BLaER1 (cell line): ENCODE measurements around the gene NPTX1.

Experiments used
- H3K27ac ChIP-seq: shearing (Covaris generic); formaldehyde crosslinking; 2 replicates; pipeline ENCODE4 v1.8.1; 2022
- H3K27me3 ChIP-seq: shearing (Covaris generic); formaldehyde crosslinking; 2 replicates; pipeline ENCODE4 v1.8.1; 2022
- H3K36me3 ChIP-seq: shearing (Covaris generic); formaldehyde crosslinking; 2 replicates; pipeline ENCODE4 v1.8.1; 2022
- H3K4me1 ChIP-seq: shearing (Covaris generic); formaldehyde crosslinking; 2 replicates; pipeline ENCODE4 v1.8.1; 2022
- H3K4me2 ChIP-seq: shearing (Covaris generic); formaldehyde crosslinking; 2 replicates; pipeline ENCODE4 v1.8.1; 2022
- H3K4me3 ChIP-seq: shearing (Covaris generic); formaldehyde crosslinking; 2 replicates; pipeline ENCODE4 v1.8.1; 2022
- H3K9ac ChIP-seq: shearing (Covaris generic); formaldehyde crosslinking; 2 replicates; pipeline ENCODE4 v1.8.1; 2022
- H3K9me3 ChIP-seq: shearing (Covaris generic); formaldehyde crosslinking; 2 replicates; pipeline ENCODE4 v1.8.1; 2022
- H4K20me1 ChIP-seq: shearing (Covaris generic); formaldehyde crosslinking; 2 replicates; pipeline ENCODE4 v1.8.1; 2022
- Cebpa-rat ChIP-seq: shearing (Covaris generic); IDR thresholded peaks from 2 replicates; pipeline ENCODE4 v1.8.1; 2022

The NPTX1 gene

GRCh38 chr17:80503921-80504320, 27.5 kb upstream of the NPTX1 start:
- no peak for TF ChIP-seq Cebpa-rat
- H4K20me1 ChIP-seq: no peaks in the 10 kb centered on the region
- no peak overlapping the region for H3K4me2 ChIP-seq
- no peaks in the 10 kb centered on the region for H3K9me3 ChIP-seq
- no peaks in the 10 kb centered on the region for H3K27me3 ChIP-seq
- no peak overlapping the region for H3K4me3 ChIP-seq
- H3K4me1 ChIP-seq: peaks cover 17% of the 10 kb centered on the region
- no peak overlapping the region for H3K9ac ChIP-seq
- H3K36me3 ChIP-seq: no peaks in the 10 kb centered on the region
- no peak overlapping the region for H3K27ac ChIP-seq

- TF ChIP-seq Cebpa-rat: no peak
- H3K36me3 ChIP-seq: no peaks in the 10 kb centered on the region
- H3K9me3 ChIP-seq: no peaks in the 10 kb centered on the region
- H4K20me1 ChIP-seq: no peaks in the 10 kb centered on the region
- no peak overlapping the region for H3K4me3 ChIP-seq
- no peak overlapping the region for H3K27ac ChIP-seq
- H3K9ac ChIP-seq: no peak overlapping the region
- H3K4me1 ChIP-seq: peaks cover 26% of the 10 kb centered on the region
- no peak overlapping the region for H3K4me2 ChIP-seq
- H3K27me3 ChIP-seq: no peaks in the 10 kb centered on the region
Observed at GRCh38 chr17:80503031-80503430, 26.6 kb upstream of the NPTX1 start.

DNA sequence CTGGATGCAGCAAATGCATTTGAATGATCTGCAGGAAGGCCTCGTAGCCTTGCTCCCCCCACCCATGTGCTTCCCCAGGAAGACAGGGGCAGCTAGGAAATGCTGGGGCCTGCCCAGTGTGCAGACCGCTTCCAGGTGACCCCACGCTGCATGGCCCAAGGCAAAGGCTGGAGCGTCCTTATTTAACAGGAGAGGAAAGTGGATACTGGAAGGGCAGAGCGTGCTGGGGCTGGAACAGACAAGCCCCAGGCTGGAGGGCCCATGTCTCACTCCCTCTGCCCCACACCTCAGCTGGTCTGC, 26.1 kb upstream of the NPTX1 start:
- no peaks in the 10 kb centered on the region for H3K27me3 ChIP-seq
- no peak overlapping the region for H3K27ac ChIP-seq
- H3K4me3 ChIP-seq: no peak overlapping the region
- H4K20me1 ChIP-seq: no peaks in the 10 kb centered on the region
- H3K4me2 ChIP-seq: no peak overlapping the region
- TF ChIP-seq Cebpa-rat: no peak
- no peaks in the 10 kb centered on the region for H3K9me3 ChIP-seq
- H3K36me3 ChIP-seq: no peaks in the 10 kb centered on the region
- no peak overlapping the region for H3K9ac ChIP-seq
- H3K4me1 ChIP-seq: peaks cover 29% of the 10 kb centered on the region

DNA sequence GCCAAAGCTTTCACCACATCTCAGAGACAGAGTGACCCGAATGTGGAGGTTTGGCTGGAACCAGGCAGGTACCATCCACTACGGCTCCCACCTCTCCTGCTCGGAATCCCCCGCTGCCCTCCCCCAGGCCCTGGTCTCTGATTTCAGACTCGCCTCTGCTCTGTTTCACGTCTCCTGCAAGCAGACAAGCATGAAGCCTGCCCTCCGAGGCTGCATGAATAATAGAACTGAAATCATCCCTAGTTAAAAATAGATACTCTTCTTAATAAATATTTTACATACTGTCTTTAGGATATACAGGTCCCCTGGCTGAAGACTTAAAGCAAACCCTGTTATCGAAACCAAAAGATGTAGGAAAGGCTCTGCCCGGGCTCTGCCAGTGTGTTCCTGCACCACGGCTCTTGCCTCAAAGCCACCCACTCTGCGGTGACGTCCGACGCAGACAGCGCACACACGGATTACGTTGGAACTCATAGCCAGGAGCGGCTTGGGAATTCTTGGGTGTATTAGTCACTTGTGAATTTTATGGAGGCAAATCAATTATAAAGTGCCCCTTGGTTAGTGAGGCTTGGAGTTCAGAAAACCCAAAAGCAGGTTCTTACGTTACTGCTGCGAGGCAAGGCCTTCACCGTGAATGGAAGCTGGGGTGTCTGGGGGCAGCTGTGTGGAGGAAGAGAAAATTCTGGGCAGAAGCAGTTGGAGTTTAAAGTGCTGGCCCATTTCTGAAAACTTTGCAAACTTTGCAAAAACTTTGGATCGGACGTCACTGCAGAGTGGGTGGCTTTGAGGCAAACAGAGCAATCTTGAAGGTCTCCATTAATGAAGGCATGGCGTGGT, 25.6 kb upstream of the NPTX1 start:
- no peak overlapping the region for H3K4me3 ChIP-seq
- H3K9me3 ChIP-seq: no peaks in the 10 kb centered on the region
- H4K20me1 ChIP-seq: no peaks in the 10 kb centered on the region
- H3K4me2 ChIP-seq: no peak overlapping the region
- H3K36me3 ChIP-seq: no peaks in the 10 kb centered on the region
- H3K27me3 ChIP-seq: no peaks in the 10 kb centered on the region
- peaks cover 29% of the 10 kb centered on the region for H3K4me1 ChIP-seq
- H3K27ac ChIP-seq: no peak overlapping the region
- no peak overlapping the region for H3K9ac ChIP-seq
- no peak for TF ChIP-seq Cebpa-rat

DNA sequence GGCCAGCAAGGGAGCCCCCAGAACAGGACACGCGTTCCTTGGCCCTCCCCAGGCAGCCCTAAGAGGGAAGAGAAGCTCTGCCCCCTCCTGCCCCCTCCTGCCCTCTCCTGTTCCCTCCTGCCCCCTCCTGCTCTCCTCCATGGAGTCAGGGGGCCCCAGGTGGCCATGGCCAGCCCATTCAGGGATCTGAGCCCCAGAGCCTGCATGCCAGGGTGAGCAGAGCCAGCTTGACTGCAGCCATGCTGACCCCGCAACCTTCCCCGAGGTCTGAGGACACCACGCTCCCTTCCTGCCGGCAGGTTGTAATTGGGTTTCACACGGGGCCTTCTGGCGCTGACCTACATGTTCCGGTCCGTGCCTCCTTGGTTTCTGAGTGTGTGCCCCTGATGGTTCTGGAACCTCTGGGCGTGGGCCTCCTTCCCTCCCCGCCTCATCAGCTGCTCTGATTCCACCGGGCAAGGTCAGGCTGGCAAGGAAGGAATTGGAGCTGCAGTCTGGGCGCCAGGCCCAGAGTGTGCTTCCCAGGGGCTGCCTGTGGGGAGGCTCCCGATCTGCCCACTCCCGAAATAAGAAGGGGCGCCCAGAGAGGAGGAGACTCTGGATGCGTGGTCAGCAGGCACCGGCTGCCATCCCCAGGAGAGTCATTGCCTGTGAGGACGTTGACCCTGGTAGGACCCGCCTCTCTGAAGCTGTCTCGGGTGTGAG, 23.7 kb upstream of the NPTX1 start:
- Histone ChIP-seq H4K20me1 (no peaks in the 10 kb centered on the region), H3K27me3 (no peaks in the 10 kb centered on the region), H3K27ac (0 out of 2 replicates have a peak overlapping the region, but pooled peaks have one; percentile 9), H3K9ac (no peak overlapping the region), H3K4me2 (peak overlapping the region; percentile 12; the same call in 1 of the 2 replicates), H3K9me3 (no peaks in the 10 kb centered on the region), H3K4me3 (no peak overlapping the region), H3K36me3 (no peaks in the 10 kb centered on the region), H3K4me1 (peaks cover 29% of the 10 kb centered on the region)
- TF ChIP-seq Cebpa-rat: no peak

- no peak overlapping the region for H3K9ac ChIP-seq
- no peaks in the 10 kb centered on the region for H4K20me1 ChIP-seq
- no peak for TF ChIP-seq Cebpa-rat
- no peaks in the 10 kb centered on the region; the same call in 1 of the 2 replicates for H3K36me3 ChIP-seq
- H3K4me3 ChIP-seq: no peak overlapping the region
- no peaks in the 10 kb centered on the region for H3K9me3 ChIP-seq
- H3K27me3 ChIP-seq: no peaks in the 10 kb centered on the region
- H3K27ac ChIP-seq: 0 out of 2 replicates have a peak overlapping the region, but pooled peaks have one; percentile 9
- H3K4me2 ChIP-seq: peak overlapping the region; percentile 12; the same call in 1 of the 2 replicates
- H3K4me1 ChIP-seq: peaks cover 29% of the 10 kb centered on the region
Observed at GRCh38 chr17:80499560-80499959, 23.2 kb upstream of the NPTX1 start.

DNA sequence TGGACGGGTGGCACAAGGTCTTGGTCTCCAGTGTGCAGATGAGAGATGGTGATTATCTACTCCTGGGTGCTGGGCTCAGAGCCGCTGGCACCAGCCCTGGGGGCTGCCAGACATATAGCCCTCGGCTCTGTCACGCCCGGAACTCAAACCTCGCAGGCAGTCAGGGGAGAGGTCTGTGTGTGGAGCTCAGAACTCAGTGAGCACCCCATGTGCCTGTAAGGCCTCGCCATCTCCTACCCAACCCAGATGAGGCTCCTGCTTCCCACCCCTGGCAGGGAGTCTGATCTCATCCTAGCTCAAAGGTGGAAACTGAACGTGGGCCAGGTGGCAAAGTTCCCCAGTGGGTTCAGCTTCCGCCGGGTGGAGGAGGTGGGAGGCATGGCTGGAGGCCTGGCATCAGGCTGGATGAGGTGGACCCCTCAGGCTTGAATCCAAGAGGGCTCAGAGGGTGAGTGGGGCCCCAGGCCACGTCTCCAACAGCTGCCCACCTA, 22.6 kb upstream of the NPTX1 start:
- H3K9ac ChIP-seq: no peak overlapping the region
- no peaks in the 10 kb centered on the region for H4K20me1 ChIP-seq
- peak overlapping the region; percentile 68 for H3K27ac ChIP-seq
- H3K9me3 ChIP-seq: no peaks in the 10 kb centered on the region
- peak overlapping the region; percentile 59; the same call in 1 of the 2 replicates for H3K4me2 ChIP-seq
- H3K27me3 ChIP-seq: no peaks in the 10 kb centered on the region
- H3K36me3 ChIP-seq: no peaks in the 10 kb centered on the region; the same call in 1 of the 2 replicates
- no peak for TF ChIP-seq Cebpa-rat
- no peak overlapping the region for H3K4me3 ChIP-seq
- H3K4me1 ChIP-seq: peaks cover 29% of the 10 kb centered on the region

GRCh38 chr17:80498242-80498919, 22.0 kb upstream of the NPTX1 start:
- Histone ChIP-seq H3K27me3 (no peaks in the 10 kb centered on the region), H3K4me3 (no peak overlapping the region), H3K36me3 (no peaks in the 10 kb centered on the region; the same call in 1 of the 2 replicates), H3K9me3 (no peaks in the 10 kb centered on the region), H3K4me2 (peak overlapping the region; percentile 59), H3K4me1 (peaks cover 29% of the 10 kb centered on the region), H3K27ac (peak overlapping the region; percentile 68), H4K20me1 (no peaks in the 10 kb centered on the region), H3K9ac (peak overlapping the region; percentile 48; the same call in 1 of the 2 replicates)
- TF ChIP-seq Cebpa-rat: no peak

GRCh38 chr17:80497726-80498241, 21.4 kb upstream of the NPTX1 start:
- Histone ChIP-seq H3K36me3 (no peaks in the 10 kb centered on the region; the same call in 1 of the 2 replicates), H3K27ac (peak overlapping the region; percentile 68; the same call in 1 of the 2 replicates), H3K9me3 (no peaks in the 10 kb centered on the region), H3K27me3 (no peaks in the 10 kb centered on the region), H4K20me1 (no peaks in the 10 kb centered on the region), H3K4me1 (peaks cover 29% of the 10 kb centered on the region), H3K4me3 (no peak overlapping the region), H3K4me2 (peak overlapping the region; percentile 59), H3K9ac (no peak overlapping the region)
- TF ChIP-seq Cebpa-rat: no peak
